ENCODE data around the gene KIAA0513. TPM values are rescaled to one million over a fixed set of nuclear protein-coding genes. Genes with fewer than 3 reads are reported as not detected.

KIAA0513 gene
- 2.6 to 3.6 TPM (median 3.3 TPM) in 3 replicates for polyA plus RNA-seq
- 19.8 TPM for polyA plus RNA-seq (2011; ENCODE audit: low read depth)
- polyA plus RNA-seq (2011; cell fraction: cytosol; rRNA removed), result 1.7 and 1.9 TPM in 2 replicates
- polyA plus RNA-seq (2011; cell fraction: nucleus; rRNA removed), result 4.4 and 4.8 TPM in 2 replicates
- 3.4 and 8.9 TPM in 2 replicates for polyA plus RNA-seq (2012; ENCODE audit: low replicate concordance)
- polyA minus RNA-seq, result 4.6 to 8.8 TPM (median 8.7 TPM) in 3 replicates
- polyA minus RNA-seq (2011; cell fraction: cytosol; rRNA and poly(A)+ RNA removed), result 1.9 TPM
- 3.7 and 6.8 TPM in 2 replicates for polyA minus RNA-seq (2011; cell fraction: nucleus; rRNA and poly(A)+ RNA removed)

- Histone ChIP-seq H3K79me2 (ENCODE audit: control insufficient read depth, insufficient read depth, low read length) (no peaks in the 10 kb centered on the region), H3K9me1 (ENCODE audit: control insufficient read depth, extremely low read depth, insufficient read depth, low read length) (no peaks in the 10 kb centered on the region), H3K27ac (ENCODE audit: control insufficient read depth, insufficient read depth, low read length) (peak within 1 kb of the TSS; percentile 80), H3K4me1 (ENCODE audit: control insufficient read depth, extremely low read depth, insufficient read depth, low read length) (peaks cover 35% of the 10 kb centered on the region), H3K4me3 (ENCODE audit: control insufficient read depth in 2 of 3, extremely low read depth in 1 of 3, insufficient read depth in 2 of 3, low read depth in 1 of 3, low read length in 3 of 3) (peak within 1 kb of the TSS; percentile 53 to 90 (median 77)), H3K36me3 (ENCODE audit: control insufficient read depth in 2 of 2, extremely low read depth in 1 of 2, insufficient read depth in 2 of 2, low read length in 2 of 2) (peaks cover 0 to 3% of the 10 kb centered on the region in 2 experiments), H3K4me2 (ENCODE audit: control insufficient read depth, extremely low read depth, insufficient read depth, low read depth, low read length) (peak within 1 kb of the TSS; percentile 93), H3K27me3 (ENCODE audit: control insufficient read depth, extremely low read depth, insufficient read depth, low read length) (no peaks in the 10 kb centered on the region), H3K9me3 (ENCODE audit: control insufficient read depth, low read depth, low read length) (no peaks in the 10 kb centered on the region), H4K20me1 (ENCODE audit: control insufficient read depth, extremely low read depth, insufficient read depth, low read length) (peaks cover 4% of the 10 kb centered on the region), H3K9ac (ENCODE audit: control insufficient read depth, extremely low read depth, insufficient read depth, low read length) (peak within 1 kb of the TSS; percentile 88), H2AFZ (ENCODE audit: control insufficient read depth, low read length) (peak within 1 kb of the TSS; percentile 88)
- dilution Hi-C loops (cut with MboI; ENCODE audit: extremely low pct_ligation_motif_present, low sequenced_read_pairs), result no loop called here
- no peak for FAIRE-seq
- peak; percentile 69 for DNase-seq (ENCODE audit: low read depth, low spot score)
- TF ChIP-seq EZH2 (IDR thresholded peaks at IDR 0.05; ENCODE audit: low read length) (no peak), CTCF (optimal IDR thresholded peaks at IDR 0.05 in 1 of 3, IDR thresholded peaks at IDR 0.05 in 1 of 3, conservative IDR thresholded peaks at IDR 0.05 in 1 of 3; ENCODE audit: extremely low read depth in 1 of 3, insufficient read depth in 2 of 3, low read length in 3 of 3) (peak in 1 of 3 experiments; percentile 35)
These were observed at the start of gene KIAA0513 for GRCh38 chr16:85027349-85027957. Gene KIAA0513, plus strand, starts transcription at chr16:85027795. Its CDS starts 39,277 bp downstream, at chr16:85067072.

- Histone ChIP-seq H3K27ac (ENCODE audit: control insufficient read depth, insufficient read depth, low read length) (peak overlapping the region; percentile 38), H3K4me1 (ENCODE audit: control insufficient read depth, extremely low read depth, insufficient read depth, low read length) (peaks cover 9% of the 10 kb centered on the region), H3K79me2 (ENCODE audit: control insufficient read depth, insufficient read depth, low read length) (peaks cover 7% of the 10 kb centered on the region), H3K9me1 (ENCODE audit: control insufficient read depth, extremely low read depth, insufficient read depth, low read length) (no peaks in the 10 kb centered on the region), H3K4me2 (ENCODE audit: control insufficient read depth, extremely low read depth, insufficient read depth, low read depth, low read length) (peak overlapping the region; percentile 28), H3K27me3 (ENCODE audit: control insufficient read depth, extremely low read depth, insufficient read depth, low read length) (no peaks in the 10 kb centered on the region), H3K36me3 (ENCODE audit: control insufficient read depth in 2 of 2, extremely low read depth in 1 of 2, insufficient read depth in 2 of 2, low read length in 2 of 2) (peaks cover 33 to 40% of the 10 kb centered on the region in 2 experiments), H4K20me1 (ENCODE audit: control insufficient read depth, extremely low read depth, insufficient read depth, low read length) (peaks cover 2% of the 10 kb centered on the region), H2AFZ (ENCODE audit: control insufficient read depth, low read length) (no peak overlapping the region), H3K9me3 (ENCODE audit: control insufficient read depth, low read depth, low read length) (no peaks in the 10 kb centered on the region), H3K9ac (ENCODE audit: control insufficient read depth, extremely low read depth, insufficient read depth, low read length) (no peak overlapping the region), H3K4me3 (ENCODE audit: control insufficient read depth in 2 of 3, extremely low read depth in 1 of 3, insufficient read depth in 2 of 3, low read depth in 1 of 3, low read length in 3 of 3) (no peak overlapping the region)
- TF ChIP-seq EZH2 (IDR thresholded peaks at IDR 0.05; ENCODE audit: low read length), result no peak
- no peak for TF ChIP-seq CTCF (optimal IDR thresholded peaks at IDR 0.05 in 1 of 3, IDR thresholded peaks at IDR 0.05 in 1 of 3, conservative IDR thresholded peaks at IDR 0.05 in 1 of 3; ENCODE audit: extremely low read depth in 1 of 3, insufficient read depth in 2 of 3, low read length in 3 of 3)
- no peak for FAIRE-seq
- DNase-seq (ENCODE audit: low read depth, low spot score), result peak; percentile 62
- dilution Hi-C loops (cut with MboI; ENCODE audit: extremely low pct_ligation_motif_present, low sequenced_read_pairs), result loop anchor here (10.0 kb wide), 1 partner anchor 195 kb away; no protein-coding TSS in a partner anchor
These were observed 48.1 kb upstream of the KIAA0513 start for GRCh38 chr16:84979516-84979915.
